GM06990 (cell line): ENCODE results near the gene CFAP161.
A peak's percentile ranks its signal among the peaks of the same experiment; 100 is the strongest.

Experiments used
- DNase-seq: peaks from one replicate; pipeline ENCODE4 v3.0.0-alpha.2; 2011; ENCODE audit not compliant: insufficient read length; ENCODE audit errors: extremely low read depth
- H3K27me3 ChIP-seq: replicated peaks from 2 replicates; pipeline ENCODE4 v1.6.0; 2011; ENCODE audit warnings: low read length; ENCODE audit not compliant: control insufficient read depth, insufficient read depth
- H3K36me3 ChIP-seq: 2 replicates; pipeline ENCODE4 v1.5.1; 2011; ENCODE audit warnings: low read length; ENCODE audit not compliant: control insufficient read depth, insufficient read depth
- H3K4me3 ChIP-seq: replicated peaks from 2 replicates; pipeline ENCODE4 v1.5.1; 2011; ENCODE audit warnings: low read depth, mild to moderate bottlenecking, control low read depth, low read length
- TF ChIP-seq, protein P1 (sequence below): IDR thresholded peaks from 2 replicates; pipeline ENCODE4 v1.5.1; 2011; ENCODE audit warnings: low read length, control low read depth, mild to moderate bottlenecking, inconsistent platforms; ENCODE audit not compliant: insufficient read depth, poor library complexity, severe bottlenecking

CFAP161 gene

DNA sequence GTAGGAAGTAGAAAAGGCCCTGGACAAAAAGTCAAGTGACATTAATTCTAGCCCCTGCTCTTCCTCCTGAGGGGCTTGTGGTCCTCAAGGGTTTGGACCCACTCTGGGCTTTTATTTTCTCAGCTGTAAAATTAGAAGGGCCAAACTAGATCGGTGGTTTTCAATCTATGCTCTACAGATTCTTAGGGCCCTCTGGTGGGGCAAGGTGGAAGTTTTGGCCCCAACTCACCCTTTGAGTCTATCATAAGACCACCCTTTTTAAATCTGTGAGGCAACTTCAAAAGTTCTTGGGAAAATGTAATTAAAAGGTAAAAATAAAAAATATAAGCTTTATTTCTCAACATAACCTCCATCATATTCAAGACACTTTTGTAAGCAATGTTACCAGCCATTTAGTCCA lies 25.6 kb upstream of the CFAP161 start:
- Histone ChIP-seq H3K4me3 (no peak overlapping the region), H3K36me3 (no peaks in the 10 kb centered on the region), H3K27me3 (no peaks in the 10 kb centered on the region)
- TF ChIP-seq, protein P1, sequence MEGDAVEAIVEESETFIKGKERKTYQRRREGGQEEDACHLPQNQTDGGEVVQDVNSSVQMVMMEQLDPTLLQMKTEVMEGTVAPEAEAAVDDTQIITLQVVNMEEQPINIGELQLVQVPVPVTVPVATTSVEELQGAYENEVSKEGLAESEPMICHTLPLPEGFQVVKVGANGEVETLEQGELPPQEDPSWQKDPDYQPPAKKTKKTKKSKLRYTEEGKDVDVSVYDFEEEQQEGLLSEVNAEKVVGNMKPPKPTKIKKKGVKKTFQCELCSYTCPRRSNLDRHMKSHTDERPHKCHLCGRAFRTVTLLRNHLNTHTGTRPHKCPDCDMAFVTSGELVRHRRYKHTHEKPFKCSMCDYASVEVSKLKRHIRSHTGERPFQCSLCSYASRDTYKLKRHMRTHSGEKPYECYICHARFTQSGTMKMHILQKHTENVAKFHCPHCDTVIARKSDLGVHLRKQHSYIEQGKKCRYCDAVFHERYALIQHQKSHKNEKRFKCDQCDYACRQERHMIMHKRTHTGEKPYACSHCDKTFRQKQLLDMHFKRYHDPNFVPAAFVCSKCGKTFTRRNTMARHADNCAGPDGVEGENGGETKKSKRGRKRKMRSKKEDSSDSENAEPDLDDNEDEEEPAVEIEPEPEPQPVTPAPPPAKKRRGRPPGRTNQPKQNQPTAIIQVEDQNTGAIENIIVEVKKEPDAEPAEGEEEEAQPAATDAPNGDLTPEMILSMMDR: peak; percentile 74
- no peak for DNase-seq

DNA sequence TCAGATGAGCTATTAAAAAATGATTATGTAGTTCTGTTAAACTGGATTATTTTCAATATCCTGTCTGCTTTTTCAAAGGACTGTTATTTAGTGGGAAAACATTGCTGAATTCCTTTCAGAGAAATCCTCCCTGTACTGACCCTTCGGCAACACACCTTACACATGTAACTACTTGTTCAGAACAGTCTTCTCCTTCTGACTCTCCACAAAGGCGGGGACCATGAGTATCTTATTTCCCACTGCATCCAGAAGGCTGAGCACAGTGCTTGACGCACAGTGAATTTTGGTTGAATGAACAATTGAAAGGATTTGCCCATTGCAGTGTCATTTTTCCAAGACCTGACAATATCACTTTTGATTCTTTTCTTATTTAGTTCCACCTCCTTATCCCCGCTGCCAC lies 23.1 kb upstream of the CFAP161 start:
- H3K36me3 ChIP-seq: no peaks in the 10 kb centered on the region
- no peaks in the 10 kb centered on the region for H3K27me3 ChIP-seq
- no peak for DNase-seq
- TF ChIP-seq, protein P1: no peak
- H3K4me3 ChIP-seq: no peak overlapping the region

DNA sequence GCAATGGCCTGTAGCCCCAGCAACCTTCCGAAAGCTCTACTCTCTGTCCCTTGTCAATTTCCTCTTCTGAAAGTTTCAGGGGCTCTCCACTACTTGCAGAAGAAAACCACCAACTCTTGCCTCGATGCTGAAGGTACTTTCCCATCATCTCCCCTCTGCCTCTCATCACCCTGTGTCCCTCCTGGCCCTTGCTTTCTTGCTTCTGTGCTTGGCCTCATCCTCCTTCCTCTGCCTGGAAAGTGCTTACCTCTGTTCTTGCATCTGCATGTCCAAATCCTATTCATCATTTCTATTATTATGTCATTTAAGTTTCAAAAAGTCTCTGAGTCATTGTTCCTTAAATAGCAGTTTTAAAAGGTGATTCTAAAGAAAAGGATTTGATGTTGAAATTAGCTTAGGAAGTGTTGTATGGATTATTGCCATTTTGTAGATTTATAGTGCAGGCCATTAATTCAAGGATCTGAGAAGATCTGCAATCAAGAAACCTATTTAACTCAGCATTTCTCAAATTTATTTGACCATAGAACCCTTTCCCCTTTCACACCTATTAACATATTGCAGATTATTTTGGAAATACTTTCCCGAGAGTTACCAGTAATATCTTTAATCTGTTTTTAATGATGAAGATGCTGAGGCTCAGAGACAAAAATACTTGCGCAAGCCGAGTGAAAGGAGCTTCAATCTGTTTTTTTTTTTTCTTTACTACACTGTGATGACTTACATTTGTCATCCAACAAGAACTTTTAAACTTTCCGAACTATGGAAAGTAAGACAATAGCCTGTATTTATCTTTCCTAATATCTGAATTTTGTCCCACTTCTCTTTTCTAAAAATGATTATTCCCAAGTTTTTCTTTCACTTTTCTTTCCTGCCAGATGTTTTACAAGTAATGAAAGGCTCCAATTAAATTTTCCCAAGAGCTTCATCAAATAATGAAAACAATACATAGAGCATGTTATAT lies 22.3 kb upstream of the CFAP161 start:
- H3K27me3 ChIP-seq: no peaks in the 10 kb centered on the region
- DNase-seq: peak; percentile 43
- no peak overlapping the region for H3K4me3 ChIP-seq
- TF ChIP-seq, protein P1: no peak
- H3K36me3 ChIP-seq: no peaks in the 10 kb centered on the region

DNA sequence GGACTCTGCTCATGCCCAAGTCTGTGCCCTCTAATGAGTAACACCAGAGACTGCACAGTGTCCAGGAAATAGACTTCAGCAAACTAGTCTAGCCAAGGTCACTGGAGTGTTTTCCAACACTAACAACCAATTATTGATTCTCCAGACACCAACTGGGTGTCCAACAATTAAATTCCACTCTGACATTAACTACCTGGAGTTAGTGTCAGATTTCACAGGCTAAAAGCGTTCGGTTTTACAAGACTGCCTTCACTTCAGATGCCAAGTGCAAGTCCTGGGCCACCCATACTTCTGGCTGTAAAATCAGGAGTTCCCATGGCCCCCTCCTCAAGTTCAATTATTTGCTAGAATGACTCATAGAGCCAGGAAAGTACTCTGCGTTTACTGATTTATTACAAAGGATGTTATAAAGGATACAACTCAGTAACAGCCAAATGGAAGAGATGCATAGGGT lies 20.8 kb upstream of the CFAP161 start:
- no peak for DNase-seq
- H3K4me3 ChIP-seq: no peak overlapping the region
- TF ChIP-seq, protein P1: no peak
- no peaks in the 10 kb centered on the region for H3K27me3 ChIP-seq
- no peaks in the 10 kb centered on the region for H3K36me3 ChIP-seq

DNA sequence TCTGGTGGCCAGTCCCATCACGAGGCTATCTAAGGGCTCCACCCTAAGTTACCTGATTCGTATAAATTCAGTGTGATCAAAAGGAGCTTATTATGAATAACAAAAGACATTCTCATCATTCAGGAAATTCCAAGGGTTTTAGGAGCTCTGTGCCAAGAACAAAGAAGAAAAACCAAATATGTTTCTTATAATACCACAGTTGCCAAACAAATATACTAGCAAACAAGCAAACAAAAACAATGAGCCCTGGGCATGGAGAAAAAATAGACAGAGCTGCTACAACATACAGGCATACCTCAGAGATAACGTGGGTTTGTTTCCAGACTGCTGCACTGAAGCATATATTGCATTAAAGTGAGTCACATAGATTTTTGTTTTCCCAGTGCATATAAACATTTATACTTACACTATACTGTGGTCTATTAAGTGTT lies 20.2 kb upstream of the CFAP161 start:
- TF ChIP-seq, protein P1: no peak
- no peak for DNase-seq

More for the DNA sequence above, 20.2 kb upstream of the CFAP161 start:
- Histone ChIP-seq H3K4me3 (no peak overlapping the region), H3K36me3 (no peaks in the 10 kb centered on the region), H3K27me3 (no peaks in the 10 kb centered on the region)
